Ovary (tissue), 9 donors: ENCODE data around the gene GANAB. TPM values are rescaled to one million over a fixed set of nuclear protein-coding genes. Genes with fewer than 3 reads are reported as not detected.

Source experiments
- DNase-seq, 5 donors: peaks; one replicate each; pipeline ENCODE4 v3.0.0-alpha.2; 2019 to 2020
- H3K27ac ChIP-seq, 2 donors: fragments of 200-600 bp; one replicate each; pipeline versions ENCODE4 v1.5.1 to v1.8.0; 2019 to 2022
- H3K27me3 ChIP-seq: fragments of 200-600 bp; one replicate; pipeline ENCODE4 v1.8.0; 2022
- H3K36me3 ChIP-seq: fragments of 200-600 bp; sonication (generic); one replicate; pipeline ENCODE4 v1.5.1; 2019
- H3K4me1 ChIP-seq: one replicate; pipeline ENCODE4 v1.8.1; 2013; ENCODE audit warnings: mild to moderate bottlenecking, moderate library complexity; ENCODE audit not compliant: insufficient read depth
- H3K4me3 ChIP-seq: fragments of 200-600 bp; sonication (generic); one replicate; pipeline ENCODE4 v1.5.1; 2017
- H3K9me3 ChIP-seq, 2 donors: fragments of 200-600 bp in 1 of 2; sonication (generic) in 1 of 2; one replicate each; pipeline versions ENCODE4 v1.5.1 to v1.8.1; 2013 to 2019; ENCODE audit warnings: mild to moderate bottlenecking in 1 of 2, moderate library complexity in 1 of 2
- EP300 ChIP-seq: sonication (generic); formaldehyde crosslinking; IDR thresholded peaks from one replicate; pipeline ENCODE4 v1.6.1; 2017; ENCODE audit warnings: antibody characterized with exemption
- POLR2A ChIP-seq: fragments of 450-650 bp; IDR thresholded peaks from one replicate; pipeline ENCODE4 v1.6.1; 2017; ENCODE audit warnings: antibody characterized with exemption, mild to moderate bottlenecking, moderate library complexity
- WGBS, 3 donors: extraction: QIAGEN DNeasy Blood & Tissue Kit in 1 of 3; methylation state at CpG; one replicate each; pipeline versions ENCODE4 v1.1.5 to v1.1.7; 2013 to 2017; 5-methylcytosine and 5-hydroxymethylcytosine counted together
- intact Hi-C, 4 donors: fragments of 100-400 bp; cut with DNase I; formaldehyde crosslinking; loops; one replicate each; pipeline versions ENCODE4 v1.11.0 to v1.15.1; 2022 to 2023
- polyA plus RNA-seq, 2 donors: library from polyadenylated mRNA; stranded (reverse); fragments of 200-250 nt in 1 of 2; fragments of 350-450 nt in 1 of 2; fragmentation: Illumina TruSeq in 1 of 2; extraction: RNeasy Lipid Tissue Mini Kit (QIAGEN cat#74804) in 1 of 2; gene quantifications; one replicate each; pipeline ENCODE4 v1.2.3, GENCODE V29; 2013 to 2014
- total RNA-seq, 7 donors: library from RNA; depleted of rRNA in 2 of 7; stranded (reverse); fragments of >200 nt in 2 of 7; fragmentation: NEBNext Ultra II Directional in 3 of 7; extraction: Animal tissue kit (Norgen Biotek cat#: 25700) in 3 of 7; gene quantifications; one replicate each; pipeline versions ENCODE4 v1.1.0 to v1.2.4, GENCODE V29; 2016 to 2023
- TF ChIP-seq, protein P1 (sequence below), 3 donors: fragments of 450-650 bp in 2 of 3; fragments of 200-600 bp in 1 of 3; IDR thresholded peaks; one replicate each; pipeline versions ENCODE4 v1.5.1 to v1.8.0; 2016 to 2022; ENCODE audit warnings: antibody characterized with exemption in 3 of 3, mild to moderate bottlenecking in 1 of 3
- donor health status: DM: no; HTN: no; CAD: no; lungs with moderate emphysema.
- donor health status: DM: no; HTN: no; CAD: no.
- donor health status: Bipolar disorder and iron deficiency.
- donor health status: DM: yes; HTN: yes; CAD: no.
- donor health status: DM: no; HTN: no; CAD: no.
- donor health status: DM: yes; HTN: yes; CAD: no.

The GANAB gene
- total and polyA plus RNA-seq, 9 donors = 91.4 to 280 (median 228) TPM

DNA sequence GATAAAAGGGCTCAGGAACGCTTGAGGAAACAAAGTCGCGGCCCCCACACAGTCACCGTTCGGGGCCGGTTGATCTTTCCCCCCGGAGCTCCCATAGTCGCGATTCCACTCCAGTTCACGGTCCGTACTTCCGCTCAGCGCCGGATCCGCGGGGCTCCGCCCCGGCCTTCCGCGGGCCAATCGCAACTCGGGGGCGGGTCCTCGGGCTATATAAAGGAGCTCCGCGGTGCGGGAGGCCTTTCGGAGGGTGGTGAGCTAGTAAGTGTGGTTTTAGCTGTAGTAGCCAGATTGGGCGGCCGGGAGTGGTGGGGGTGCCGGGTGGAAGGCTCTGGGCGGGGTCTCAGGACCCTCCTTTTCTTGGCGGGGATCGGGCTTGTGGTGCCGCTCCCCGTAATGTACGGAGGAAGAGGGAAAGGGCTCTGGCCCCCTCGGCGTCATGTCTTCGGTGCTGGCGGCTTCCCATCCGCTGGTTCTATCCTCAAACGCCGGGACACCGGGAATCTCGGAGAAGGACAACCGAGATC, 18.7 kb upstream of the GANAB start, which contains the start of the genes C11orf98 and CSKMT:
Gene C11orf98 (minus strand): TSS at position 136 of the 524 bp plus-strand sequence. CDS start 41 bp downstream, at position 95.
Gene CSKMT (plus strand): TSS at position 238 of the 524 bp plus-strand sequence. CDS start 568 bp downstream, outside the sequence.
- Histone ChIP-seq H3K4me3 (peak within 1 kb of the TSS; percentile 71), H3K27me3 (no peaks in the 10 kb centered on the region), H3K4me1 (peaks cover 7% of the 10 kb centered on the region), H3K9me3 (no peaks in the 10 kb centered on the region), H3K36me3 (no peaks in the 10 kb centered on the region), H3K27ac (peak within 1 kb of the TSS; percentile 75 to 79)
- intact Hi-C loops = no loop called here
- WGBS, 3 donors = 0 to 1% (median 0%) methylated on average over 44 to 47 of the region's 47 CpGs
- peak; percentile 95 to 97 (median 97) for DNase-seq
- TF ChIP-seq EP300 = peak; percentile 14
- peak; percentile 98 for TF ChIP-seq POLR2A
- TF ChIP-seq, protein P1, sequence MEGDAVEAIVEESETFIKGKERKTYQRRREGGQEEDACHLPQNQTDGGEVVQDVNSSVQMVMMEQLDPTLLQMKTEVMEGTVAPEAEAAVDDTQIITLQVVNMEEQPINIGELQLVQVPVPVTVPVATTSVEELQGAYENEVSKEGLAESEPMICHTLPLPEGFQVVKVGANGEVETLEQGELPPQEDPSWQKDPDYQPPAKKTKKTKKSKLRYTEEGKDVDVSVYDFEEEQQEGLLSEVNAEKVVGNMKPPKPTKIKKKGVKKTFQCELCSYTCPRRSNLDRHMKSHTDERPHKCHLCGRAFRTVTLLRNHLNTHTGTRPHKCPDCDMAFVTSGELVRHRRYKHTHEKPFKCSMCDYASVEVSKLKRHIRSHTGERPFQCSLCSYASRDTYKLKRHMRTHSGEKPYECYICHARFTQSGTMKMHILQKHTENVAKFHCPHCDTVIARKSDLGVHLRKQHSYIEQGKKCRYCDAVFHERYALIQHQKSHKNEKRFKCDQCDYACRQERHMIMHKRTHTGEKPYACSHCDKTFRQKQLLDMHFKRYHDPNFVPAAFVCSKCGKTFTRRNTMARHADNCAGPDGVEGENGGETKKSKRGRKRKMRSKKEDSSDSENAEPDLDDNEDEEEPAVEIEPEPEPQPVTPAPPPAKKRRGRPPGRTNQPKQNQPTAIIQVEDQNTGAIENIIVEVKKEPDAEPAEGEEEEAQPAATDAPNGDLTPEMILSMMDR (IDR thresholded peaks at IDR 0.05) = no peak

DNA sequence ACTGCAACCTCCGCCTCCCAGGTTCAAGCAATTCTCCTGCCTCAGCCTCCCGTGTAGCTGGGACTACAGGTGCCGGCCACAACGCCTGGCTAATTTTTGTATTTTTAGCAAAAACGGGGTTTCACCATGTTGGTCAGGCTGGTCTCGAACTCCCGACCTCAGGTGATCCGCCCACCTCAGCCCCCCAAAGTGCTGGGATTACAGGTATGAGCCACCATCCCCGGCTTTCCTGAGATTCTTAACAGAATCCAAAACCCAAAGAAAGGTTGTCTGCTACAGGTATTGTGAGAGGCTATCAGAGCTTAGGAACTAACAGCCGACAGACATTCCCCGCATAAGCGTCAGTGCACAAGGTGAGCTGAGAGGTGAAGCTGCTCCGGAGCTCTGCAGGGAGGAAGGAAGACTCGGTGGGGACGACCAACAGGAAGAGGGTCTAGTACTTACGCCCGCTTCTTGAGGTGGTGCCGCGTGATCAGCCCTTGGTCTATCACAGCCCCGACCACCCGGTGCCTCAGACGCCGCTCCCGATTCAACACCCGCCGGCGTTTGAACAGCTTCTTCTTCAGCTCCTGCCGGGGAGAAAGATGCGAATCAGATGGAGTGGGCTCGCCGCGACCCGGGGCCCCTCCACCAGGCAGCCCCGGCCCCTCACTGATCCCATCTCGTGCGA, 18.1 kb upstream of the GANAB start:
- H3K4me1 ChIP-seq = peaks cover 7% of the 10 kb centered on the region
- 2 to 3% (median 2%) methylated on average over 32 to 36 of the region's 36 CpGs for WGBS, 3 donors
- H3K27me3 ChIP-seq = no peaks in the 10 kb centered on the region
- no peaks in the 10 kb centered on the region for H3K9me3 ChIP-seq
- no peaks in the 10 kb centered on the region for H3K36me3 ChIP-seq
- DNase-seq = no peak
- H3K4me3 ChIP-seq = peak overlapping the region; percentile 71
- peak overlapping the region; percentile 75 to 79 for H3K27ac ChIP-seq
- intact Hi-C loops = no loop called here
- TF ChIP-seq POLR2A = no peak

DNA sequence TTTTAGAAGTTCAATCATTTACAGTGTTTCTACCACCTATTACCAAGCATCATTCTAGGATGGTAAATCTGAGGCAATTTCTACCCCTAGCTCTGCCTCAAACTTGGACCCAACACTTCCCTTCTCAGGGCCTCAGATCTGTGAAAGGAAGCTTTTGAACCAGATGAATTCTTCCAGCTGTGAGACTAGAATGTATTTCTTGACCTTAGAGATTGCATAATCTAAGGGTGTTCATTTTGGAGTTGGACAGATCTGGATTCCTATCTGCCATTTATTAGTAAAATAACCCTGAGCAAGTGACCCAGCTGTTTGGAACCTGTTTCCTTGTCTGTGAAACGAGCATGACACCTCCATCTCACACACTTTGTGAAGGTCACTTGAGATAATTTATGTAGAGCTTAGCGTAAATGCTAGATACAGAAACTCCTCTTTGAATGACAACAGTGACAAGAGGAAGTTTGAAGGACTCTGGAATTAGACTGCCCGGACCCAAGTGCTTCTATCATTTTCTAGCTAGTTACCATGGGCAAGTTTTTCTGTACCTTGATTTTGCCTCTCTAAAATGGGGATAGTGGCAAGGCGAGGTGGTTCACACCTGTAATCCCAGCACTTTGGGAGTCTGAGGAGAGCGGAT, 10.5 kb upstream of the GANAB start:
- intact Hi-C loops = no loop called here
- WGBS, 3 donors = 53 to 69% (median 67%) methylated on average over 5 of the region's 5 CpGs
- no peak for TF ChIP-seq EP300
- no peak for TF ChIP-seq POLR2A
- TF ChIP-seq, protein P1 (IDR thresholded peaks at IDR 0.05) = no peak
- H3K4me3 ChIP-seq = no peak overlapping the region
- no peaks in the 10 kb centered on the region for H3K36me3 ChIP-seq
- no peak for DNase-seq
- peaks cover 3% of the 10 kb centered on the region for H3K4me1 ChIP-seq
- no peaks in the 10 kb centered on the region for H3K9me3 ChIP-seq
- H3K27me3 ChIP-seq = no peaks in the 10 kb centered on the region
- no peak overlapping the region for H3K27ac ChIP-seq

DNA sequence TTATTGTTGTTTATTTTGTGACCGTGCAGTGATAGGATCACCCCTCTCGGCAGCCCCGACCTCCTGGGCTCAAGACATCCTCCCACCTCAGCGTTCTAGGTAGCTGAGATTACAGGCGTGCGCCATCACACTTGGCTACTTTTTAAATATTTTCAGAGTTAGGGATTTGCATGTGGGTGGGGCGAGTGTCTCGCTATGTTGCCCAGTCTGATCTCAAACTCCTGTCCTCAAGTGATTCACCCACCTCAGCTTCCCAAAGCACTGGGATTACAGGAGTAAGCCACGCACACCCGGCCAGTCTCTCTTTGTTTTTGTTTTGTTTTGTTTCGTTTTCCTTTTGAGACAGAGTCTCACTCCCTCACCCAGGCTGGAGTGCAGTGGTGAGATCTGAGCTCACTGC, 7.9 kb upstream of the GANAB start:
- H3K4me3 ChIP-seq = no peak overlapping the region
- H3K4me1 ChIP-seq = peaks cover 3% of the 10 kb centered on the region
- no peaks in the 10 kb centered on the region for H3K36me3 ChIP-seq
- H3K27me3 ChIP-seq = no peaks in the 10 kb centered on the region
- no peaks in the 10 kb centered on the region for H3K9me3 ChIP-seq
- TF ChIP-seq, protein P1 (IDR thresholded peaks at IDR 0.05) = no peak
- no peak for TF ChIP-seq POLR2A
- TF ChIP-seq EP300 = no peak
- DNase-seq = no peak
- intact Hi-C loops = no loop called here
- no peak overlapping the region for H3K27ac ChIP-seq
- 64 to 78% (median 68%) methylated on average over 11 of the region's 11 CpGs for WGBS, 3 donors
